Naive thymus-derived CD4-positive, alpha-beta T cell (primary cell): Measurements from ENCODE around the gene OTOR. TPM values are rescaled to one million over a fixed set of nuclear protein-coding genes. Genes with fewer than 3 reads are reported as not detected.

Source experiments
- ATAC-seq: fragments of 150-1000 bp; cut with Tn5 transposase; 2 replicates; pipeline ENCODE4 v1.10.0; 2021; ENCODE audit warnings: mild to moderate bottlenecking, moderate library complexity
- CTCF ChIA-PET: fragments of 350-600 bp; sonication (Branson Sonifier 250); formaldehyde crosslinking; loops from one replicate; lab custom pipeline; 2021; ENCODE audit warnings: antibody characterized with exemption; lab: Charles Lee
- POLR2A ChIA-PET: fragments of 350-600 bp; sonication (Branson Sonifier 250); formaldehyde crosslinking; loops from one replicate; lab custom pipeline; 2021; ENCODE audit warnings: antibody characterized with exemption, inconsistent platforms; lab: Charles Lee
- DNase-seq, 9 donors: peaks; one replicate each; pipeline versions ENCODE4 v3.0.0 to v3.0.0-alpha.2; 2020 to 2022; ENCODE audit warnings: mixed read lengths in 1 of 9
- H3K27ac ChIP-seq: one replicate; pipeline ENCODE4 v1.7.0; 2013; ENCODE audit warnings: mild to moderate bottlenecking, low read depth, low read length, moderate library complexity
- H3K27me3 ChIP-seq, 2 donors: one replicate each; pipeline ENCODE4 v1.7.0; 2013; ENCODE audit warnings: low read length in 2 of 2, mild to moderate bottlenecking in 2 of 2, moderate library complexity in 2 of 2; ENCODE audit not compliant: control insufficient read depth in 2 of 2, insufficient read depth in 2 of 2
- H3K36me3 ChIP-seq, 3 experiments: 1 replicate in 2 of 3; 2 replicates in 1 of 3; pipeline ENCODE4 v1.7.0; 2013; ENCODE audit warnings: low read length in 3 of 3, mild to moderate bottlenecking in 3 of 3, moderate library complexity in 1 of 3; ENCODE audit not compliant: insufficient read depth in 3 of 3, control insufficient read depth in 2 of 3
- H3K4me1 ChIP-seq, 2 donors: one replicate each; pipeline ENCODE4 v1.7.0; 2013; ENCODE audit warnings: low read length in 2 of 2, mild to moderate bottlenecking in 2 of 2, moderate library complexity in 1 of 2; ENCODE audit not compliant: control insufficient read depth in 2 of 2, insufficient read depth in 2 of 2
- H3K4me3 ChIP-seq: 2 replicates; pipeline ENCODE4 v1.7.0; 2013; ENCODE audit warnings: mild to moderate bottlenecking, low read length
- H3K9me3 ChIP-seq, 3 experiments: 1 replicate in 2 of 3; 2 replicates in 1 of 3; pipeline ENCODE4 v1.7.0; 2013; ENCODE audit warnings: low read length in 3 of 3; ENCODE audit not compliant: control insufficient read depth in 2 of 3
- H3K27ac Mint-ChIP-seq, 9 donors: one replicate each; pipeline ENCODE4 v1.8.0; 2020 to 2022; ENCODE audit warnings: mixed read lengths in 9 of 9, mild to moderate bottlenecking in 8 of 9, moderate library complexity in 5 of 9, inconsistent platforms in 2 of 9
- H3K27me3 Mint-ChIP-seq, 5 donors: one replicate each; pipeline ENCODE4 v1.8.0; 2021 to 2022; ENCODE audit warnings: mixed read lengths in 5 of 5, mild to moderate bottlenecking in 1 of 5
- H3K36me3 Mint-ChIP-seq, 5 donors: one replicate each; pipeline ENCODE4 v1.8.0; 2020 to 2022; ENCODE audit warnings: mixed read lengths in 5 of 5, mild to moderate bottlenecking in 3 of 5, inconsistent platforms in 1 of 5
- H3K4me1 Mint-ChIP-seq, 7 donors: one replicate each; pipeline ENCODE4 v1.8.0; 2020 to 2022; ENCODE audit warnings: mixed read lengths in 7 of 7, mild to moderate bottlenecking in 3 of 7, inconsistent platforms in 1 of 7
- H3K4me3 Mint-ChIP-seq, 10 donors: one replicate each; pipeline ENCODE4 v1.8.0; 2020 to 2022; ENCODE audit warnings: mild to moderate bottlenecking in 10 of 10, mixed read lengths in 10 of 10, moderate library complexity in 6 of 10, inconsistent platforms in 2 of 10
- H3K9me3 Mint-ChIP-seq, 11 donors: one replicate each; pipeline ENCODE4 v1.8.0; 2020 to 2022; ENCODE audit warnings: mixed read lengths in 11 of 11, mild to moderate bottlenecking in 4 of 11, inconsistent platforms in 1 of 11, moderate library complexity in 1 of 11
- intact Hi-C, 2 donors: fragments of 100-400 bp; cut with micrococcal nuclease; formaldehyde crosslinking; loops; one replicate each; pipeline ENCODE4 v1.15.1; 2023
- polyA plus RNA-seq, 2 donors: library from polyadenylated mRNA; unstranded; fragments of 300-500 nt; fragmentation: Illumina TruSeq; gene quantifications; one replicate each; pipeline ENCODE4 v1.2.3, GENCODE V29; 2021
- total RNA-seq, 6 experiments: library from RNA in 5 of 6; stranded (reverse) in 5 of 6; gene quantifications; 1 replicate in 5 of 6; 2 replicates in 1 of 6; pipeline ENCODE4 v1.2.3 and lab custom pipeline; 2021 to 2026

The OTOR gene
- total and polyA plus RNA-seq, 7 experiments from 2014 or later, result not detected

DNA sequence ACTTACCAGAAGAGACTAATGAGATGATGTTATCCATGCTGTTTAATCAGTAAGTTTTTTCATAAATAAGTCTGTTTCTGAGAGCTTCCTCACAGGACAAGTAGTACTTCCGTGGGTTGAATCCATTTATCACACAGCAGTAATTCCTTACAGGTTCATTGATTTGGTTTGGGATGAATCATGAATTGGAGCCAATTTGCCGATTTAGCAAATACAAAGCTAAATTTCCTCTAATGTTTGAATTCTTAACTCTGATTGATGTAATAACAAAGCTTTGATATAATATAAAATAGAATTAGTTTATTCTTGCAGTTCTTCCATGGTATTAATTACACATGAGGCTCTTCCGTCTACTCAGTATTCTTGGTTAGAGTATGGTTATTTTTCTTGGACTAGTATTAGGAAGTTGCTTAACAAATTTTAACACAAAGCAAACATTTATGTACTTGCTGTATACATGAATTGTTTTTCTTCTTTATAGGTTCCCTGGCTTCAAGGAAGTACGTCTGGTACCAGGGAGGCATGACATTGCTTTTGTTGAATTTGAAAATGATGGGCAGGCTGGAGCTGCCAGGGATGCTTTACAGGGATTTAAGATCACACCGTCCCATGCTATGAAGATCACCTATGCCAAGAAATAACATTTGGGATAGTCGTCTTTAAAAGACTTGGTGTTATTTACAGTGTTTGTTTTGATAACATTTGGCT is 7.6 kb upstream of the OTOR start:
- no peak for DNase-seq
- ATAC-seq, result no peak
- ChIA-PET CTCF (no interaction called here), POLR2A (no interaction called here)
- Histone ChIP-seq H3K27ac (no peak overlapping the region), H3K4me3 (no peak overlapping the region), H3K9me3 (no peaks in the 10 kb centered on the region), H3K4me1 (no peaks in the 10 kb centered on the region), H3K27me3 (no peaks in the 10 kb centered on the region), H3K36me3 (peaks cover 7 to 49% (median 14%) of the 10 kb centered on the region in 3 experiments)
- Mint-ChIP-seq H3K9me3 (no peaks in the 10 kb centered on the region), H3K27me3 (peaks cover 0 to 4% (median 0%) of the 10 kb centered on the region in 5 donors), H3K36me3 (peaks cover 10 to 53% (median 30%) of the 10 kb centered on the region in 5 donors), H3K27ac (no peak overlapping the region), H3K4me1 (peaks cover 0 to 14% (median 12%) of the 10 kb centered on the region in 7 donors), H3K4me3 (no peak overlapping the region)
- intact Hi-C loops, result loop anchor here in 1 of 2 donors (5.0 kb wide), 1 partner anchor 33 kb away; no protein-coding TSS in a partner anchor

DNA sequence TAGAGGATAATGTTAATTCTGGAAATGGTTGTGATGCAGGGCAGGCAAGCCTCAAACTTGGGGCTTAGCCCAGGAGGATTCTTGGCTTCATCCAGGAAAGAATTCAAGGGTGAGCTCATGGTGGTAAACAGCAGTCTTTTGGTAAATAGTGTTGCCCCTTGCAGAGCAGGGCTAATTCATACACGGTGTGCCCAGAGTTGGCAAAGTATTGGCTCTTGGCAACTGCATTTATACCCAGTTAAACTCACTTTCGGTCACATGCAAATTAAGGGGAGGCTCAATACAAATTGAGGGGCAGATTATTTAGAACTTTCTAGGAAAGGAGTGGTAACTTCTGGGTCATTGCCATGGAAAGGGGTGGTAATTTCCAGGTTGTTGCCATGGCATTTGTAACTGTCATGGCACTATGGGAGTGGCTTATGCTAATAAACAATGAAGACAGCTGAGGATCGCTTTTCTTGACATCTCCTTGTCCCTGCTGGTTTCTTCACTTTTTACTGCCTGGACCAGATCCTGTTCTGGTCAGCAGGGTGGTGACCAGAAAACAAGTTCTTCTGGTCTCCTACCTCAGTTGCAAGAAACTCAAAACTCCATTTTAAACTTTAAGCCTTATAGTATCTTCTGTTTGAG is 3.9 kb upstream of the OTOR start:
- no peak overlapping the region for H3K4me3 ChIP-seq
- H3K27ac Mint-ChIP-seq, result no peak overlapping the region
- ATAC-seq, result no peak
- ChIA-PET POLR2A (no interaction called here), CTCF (interaction anchor here (0.6 kb wide), 1 partner anchor 9 kb away, joined by 3 read pairs; no protein-coding TSS in a partner anchor)
- intact Hi-C loops, result loop anchor here in 1 of 2 donors (5.0 kb wide), 1 partner anchor 37 kb away; no protein-coding TSS in a partner anchor
- DNase-seq, result no peak
- no peak overlapping the region for H3K27ac ChIP-seq
- H3K27me3 ChIP-seq, result no peaks in the 10 kb centered on the region
- H3K9me3 Mint-ChIP-seq, result no peaks in the 10 kb centered on the region
- peaks cover 0 to 5% (median 0%) of the 10 kb centered on the region in 7 donors for H3K4me1 Mint-ChIP-seq
- H3K4me1 ChIP-seq, result no peaks in the 10 kb centered on the region
- peaks cover 6 to 31% (median 16%) of the 10 kb centered on the region in 5 donors for H3K36me3 Mint-ChIP-seq
- peaks cover 0 to 21% (median 8%) of the 10 kb centered on the region in 5 donors for H3K27me3 Mint-ChIP-seq
- no peak overlapping the region for H3K4me3 Mint-ChIP-seq
- no peaks in the 10 kb centered on the region for H3K9me3 ChIP-seq
- H3K36me3 ChIP-seq, result peaks cover 2 to 23% (median 2%) of the 10 kb centered on the region in 3 experiments

DNA sequence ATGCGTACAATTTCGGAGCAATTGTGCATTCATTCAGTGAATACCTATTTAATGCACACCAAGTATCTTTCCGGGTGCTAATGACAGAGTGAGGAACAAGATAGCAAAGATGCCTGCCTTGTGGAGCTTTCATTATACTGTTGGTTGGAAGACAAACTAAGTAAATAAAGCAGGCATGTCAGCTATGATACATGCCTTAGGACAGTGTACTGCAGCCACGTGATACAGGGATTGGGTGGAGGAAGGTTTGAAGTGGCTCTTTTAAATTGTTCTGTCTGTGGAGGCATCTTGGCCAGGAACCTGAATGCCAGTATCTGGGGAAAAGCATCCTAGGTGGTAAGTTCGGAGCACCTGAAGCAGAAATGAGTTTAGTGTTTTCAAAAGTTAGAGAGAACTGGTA is 3.0 kb upstream of the OTOR start:
- H3K27me3 ChIP-seq, result no peaks in the 10 kb centered on the region
- H3K9me3 ChIP-seq, result no peaks in the 10 kb centered on the region
- ChIA-PET CTCF (no interaction called here), POLR2A (no interaction called here)
- Mint-ChIP-seq H3K27me3 (peaks cover 0 to 26% (median 8%) of the 10 kb centered on the region in 5 donors), H3K9me3 (no peaks in the 10 kb centered on the region), H3K36me3 (peaks cover 4 to 22% (median 12%) of the 10 kb centered on the region in 5 donors), H3K4me1 (no peaks in the 10 kb centered on the region), H3K4me3 (no peak overlapping the region), H3K27ac (no peak overlapping the region)
- no peak for DNase-seq
- no peak overlapping the region for H3K4me3 ChIP-seq
- H3K27ac ChIP-seq, result no peak overlapping the region
- ATAC-seq, result no peak
- H3K36me3 ChIP-seq, result peaks cover 0 to 14% (median 0%) of the 10 kb centered on the region in 3 experiments
- intact Hi-C loops, result no loop called here
- no peaks in the 10 kb centered on the region for H3K4me1 ChIP-seq

DNA sequence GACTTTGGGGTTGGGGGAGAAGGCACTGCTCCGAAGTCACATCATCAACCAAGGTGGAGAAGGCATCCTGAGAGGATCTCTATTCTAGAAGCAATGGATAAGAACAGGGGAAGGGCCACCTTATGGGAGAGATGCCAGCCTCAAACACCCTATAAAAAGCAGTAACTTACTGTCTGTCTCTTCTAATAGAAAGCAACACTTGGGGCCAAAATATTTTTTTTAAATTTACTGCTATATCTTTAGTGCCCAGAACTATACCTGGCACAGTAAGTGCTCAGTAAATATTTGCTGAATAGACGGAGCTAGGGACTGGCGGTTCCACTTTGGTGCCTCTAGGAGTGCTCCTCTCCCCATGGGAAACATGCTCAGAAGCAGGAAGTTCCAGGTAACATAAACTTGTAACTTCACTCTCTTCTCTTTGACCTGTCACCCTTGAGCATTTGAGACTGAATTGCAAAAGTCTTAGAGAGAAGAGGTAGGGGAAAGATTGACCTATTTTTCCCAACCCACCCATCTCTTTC is 807 bp upstream of the OTOR start:
- intact Hi-C loops, result no loop called here
- no peak overlapping the region for H3K4me3 ChIP-seq
- ChIA-PET POLR2A (no interaction called here), CTCF (no interaction called here)
- Mint-ChIP-seq H3K4me3 (no peak overlapping the region), H3K9me3 (no peaks in the 10 kb centered on the region), H3K4me1 (no peaks in the 10 kb centered on the region), H3K27me3 (peaks cover 0 to 35% (median 8%) of the 10 kb centered on the region in 5 donors), H3K36me3 (peaks cover 0 to 6% (median 0%) of the 10 kb centered on the region in 5 donors), H3K27ac (no peak overlapping the region)
- H3K9me3 ChIP-seq, result no peaks in the 10 kb centered on the region
- no peaks in the 10 kb centered on the region for H3K27me3 ChIP-seq
- H3K27ac ChIP-seq, result no peak overlapping the region
- no peaks in the 10 kb centered on the region for H3K4me1 ChIP-seq
- DNase-seq (no peak), ATAC-seq (no peak)
- no peaks in the 10 kb centered on the region for H3K36me3 ChIP-seq

DNA sequence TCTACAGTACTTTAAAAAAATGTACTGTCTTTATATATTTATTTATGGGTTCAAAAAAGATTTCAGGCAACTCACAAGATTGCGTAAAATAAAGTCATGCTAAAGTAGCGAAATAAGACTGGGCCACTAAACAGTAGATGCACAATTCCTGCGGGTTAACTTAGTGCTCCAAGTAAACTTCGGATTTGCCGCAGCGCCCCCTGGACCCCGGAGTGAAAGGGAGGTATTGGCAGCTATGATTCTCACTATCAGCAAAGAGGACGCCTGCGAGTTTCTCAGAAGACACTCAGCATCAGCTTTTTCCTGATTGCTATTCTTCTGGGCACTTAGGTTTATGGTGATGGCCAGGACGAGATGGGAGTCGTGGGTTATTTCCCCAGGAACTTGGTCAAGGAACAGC is 1.4 kb downstream of the OTOR start:
- Histone ChIP-seq H3K27me3 (no peaks in the 10 kb centered on the region), H3K9me3 (no peaks in the 10 kb centered on the region), H3K4me1 (no peaks in the 10 kb centered on the region), H3K4me3 (no peak overlapping the region), H3K36me3 (no peaks in the 10 kb centered on the region), H3K27ac (no peak overlapping the region)
- H3K27ac Mint-ChIP-seq, result peak overlapping the region in 1 of 9 donors; percentile 62
- peaks cover 0 to 38% (median 11%) of the 10 kb centered on the region in 5 donors for H3K27me3 Mint-ChIP-seq
- no peak for DNase-seq
- H3K9me3 Mint-ChIP-seq, result peaks cover 0 to 2% (median 0%) of the 10 kb centered on the region in 11 donors
- intact Hi-C loops, result no loop called here
- ChIA-PET POLR2A (no interaction called here), CTCF (no interaction called here)
- H3K36me3 Mint-ChIP-seq, result no peaks in the 10 kb centered on the region
- no peak for ATAC-seq
- H3K4me1 Mint-ChIP-seq, result no peaks in the 10 kb centered on the region
- H3K4me3 Mint-ChIP-seq, result no peak overlapping the region

DNA sequence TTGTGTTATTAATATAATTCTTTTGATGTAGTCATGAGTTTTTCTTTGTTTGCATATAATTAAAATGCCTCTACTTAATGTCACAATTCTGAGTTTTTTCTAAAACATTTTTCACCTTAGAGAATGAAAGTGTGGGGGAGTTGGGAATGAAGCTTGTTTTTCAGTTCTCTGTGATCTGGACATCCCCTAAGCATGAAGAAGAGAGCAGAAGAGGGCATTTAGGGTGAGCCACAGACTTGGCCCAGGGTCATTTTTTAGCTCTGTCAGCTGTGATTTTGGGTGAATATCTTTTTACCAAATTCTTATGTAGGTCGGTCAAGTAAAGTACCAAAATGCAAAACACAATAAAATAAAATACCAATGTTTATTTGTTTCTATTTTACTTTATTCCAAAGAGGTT is 3.9 kb downstream of the OTOR start:
- Histone ChIP-seq H3K27me3 (no peaks in the 10 kb centered on the region), H3K4me3 (no peak overlapping the region), H3K4me1 (no peaks in the 10 kb centered on the region), H3K9me3 (no peaks in the 10 kb centered on the region), H3K36me3 (no peaks in the 10 kb centered on the region), H3K27ac (no peak overlapping the region)
- Mint-ChIP-seq H3K4me1 (peaks cover 0 to 1% (median 0%) of the 10 kb centered on the region in 7 donors), H3K36me3 (peaks cover 0 to 3% (median 0%) of the 10 kb centered on the region in 5 donors), H3K27me3 (peaks cover 6 to 29% (median 8%) of the 10 kb centered on the region in 5 donors), H3K27ac (no peak overlapping the region), H3K9me3 (peaks cover 0 to 9% (median 1%) of the 10 kb centered on the region in 11 donors), H3K4me3 (no peak overlapping the region)
- POLR2A ChIA-PET, result no interaction called here
- CTCF ChIA-PET, result interaction anchor here (0.5 kb wide), 1 partner anchor 11 kb away, joined by 3 read pairs; no protein-coding TSS in a partner anchor
- DNase-seq (no peak), ATAC-seq (no peak)
- intact Hi-C loops, result no loop called here
